Right ventricle myocardium superior (tissue), 1 donor: ENCODE measurements around the gene TTC9. TPM values are rescaled to one million over a fixed set of nuclear protein-coding genes. Genes with fewer than 3 reads are reported as not detected.

Source experiments
- ATAC-seq: fragments of 200-7000 bp; cut with Tn5 transposase; one replicate; pipeline ENCODE4 v1.9.1; 2020; ENCODE audit warnings: mild to moderate bottlenecking; ENCODE audit not compliant: poor library complexity
- DNase-seq: peaks from one replicate; pipeline ENCODE4 v3.0.0-alpha.2; 2020
- intact Hi-C: fragments of 100-400 bp; cut with DNase I; formaldehyde crosslinking; loops from one replicate; pipeline ENCODE4 v1.11.2; 2022
- total RNA-seq: library from RNA; stranded (reverse); fragmentation: NEBNext Ultra II Directional; extraction: Animal tissue kit (Norgen Biotek cat#: 25700); gene quantifications from one replicate; pipeline ENCODE4 v1.2.1, GENCODE V29; 2021
- donor health status: DM: no; HTN: yes; CAD: no; lungs with severe emphysema.

Gene TTC9
- total RNA-seq, 1 donor from 2014 or later, result 0.91 TPM

DNA sequence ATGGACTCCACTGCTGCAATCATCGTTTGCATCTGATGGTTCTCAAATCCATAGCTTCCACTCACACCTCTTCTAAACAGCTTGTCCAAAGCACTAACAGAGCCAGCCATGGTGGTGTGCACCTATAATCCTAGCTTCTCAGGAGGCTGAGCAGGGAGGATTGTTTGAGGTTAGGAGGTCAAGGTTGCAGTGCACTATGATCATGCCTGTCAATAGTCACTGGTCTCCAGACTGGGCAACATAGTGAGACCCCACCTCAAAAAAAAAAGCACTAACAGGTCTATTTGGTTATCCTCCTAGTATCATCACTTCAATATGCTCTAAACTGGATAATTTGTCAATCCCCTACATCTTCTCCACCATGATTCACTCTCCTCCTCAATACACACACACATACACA is 63.2 kb downstream of the TTC9 start:
- DNase-seq (no peak), ATAC-seq (no peak)
- intact Hi-C loops, result loop anchor here (10.0 kb wide), 1 partner anchor 60 kb away; the partner anchor contains the start of gene TTC9

GRCh38 chr14:70706177-70706576 is 64.5 kb downstream of the TTC9 start:
- ATAC-seq (no peak), DNase-seq (no peak)
- intact Hi-C loops, result loop anchor here (10.0 kb wide), 1 partner anchor 61 kb away; the partner anchor contains the start of gene TTC9

- intact Hi-C loops, result loop anchor here (10.0 kb wide), 1 partner anchor 63 kb away; the partner anchor contains the start of gene TTC9
- no peak for DNase-seq
- ATAC-seq, result no peak
Observed at GRCh38 chr14:70707138-70708038, 65.7 kb downstream of the TTC9 start.

- intact Hi-C loops, result loop anchor here (10.0 kb wide), 1 partner anchor 64 kb away; the partner anchor contains the start of gene TTC9
- ATAC-seq (no peak), DNase-seq (no peak)
Observed at GRCh38 chr14:70708717-70709570, 67.2 kb downstream of the TTC9 start.

GRCh38 chr14:70709726-70710382 is 68.1 kb downstream of the TTC9 start:
- ATAC-seq, result no peak
- intact Hi-C loops, result loop anchor here (5.0 to 10.0 kb wide), 2 partner anchors 65 to 88 kb away; partner anchors contain the start of gene TTC9

GRCh38 chr14:70711451-70711850 is 69.7 kb downstream of the TTC9 start:
- ATAC-seq, result no peak
- DNase-seq, result no peak
- intact Hi-C loops, result loop anchor here (5.0 kb wide), 1 partner anchor 89 kb away; no protein-coding TSS in a partner anchor

More at GRCh38 chr14:70709726-70710382, 68.1 kb downstream of the TTC9 start:
- no peak for DNase-seq

DNA sequence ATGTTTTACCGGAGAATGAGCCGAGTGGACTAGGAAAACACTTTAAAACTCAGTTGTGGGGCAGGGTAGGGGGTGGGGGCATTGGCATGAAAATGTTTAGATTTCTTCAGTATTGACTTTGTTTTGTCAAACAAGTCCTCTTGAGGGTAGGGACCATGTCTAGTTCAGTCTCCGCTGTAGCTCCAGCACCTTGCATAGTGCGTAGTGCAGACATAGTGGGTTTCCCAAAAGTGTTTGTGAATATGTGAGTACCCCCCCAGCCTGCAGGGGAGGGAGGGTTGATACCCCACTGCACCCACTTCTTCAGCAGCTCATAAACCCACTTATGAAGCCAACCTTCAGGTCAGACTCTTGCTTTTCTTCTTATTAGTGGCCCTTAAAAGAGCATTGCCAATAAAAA is 71.4 kb downstream of the TTC9 start:
- intact Hi-C loops, result loop anchor here (5.0 kb wide), 1 partner anchor 91 kb away; no protein-coding TSS in a partner anchor
- ATAC-seq (no peak), DNase-seq (no peak)

DNA sequence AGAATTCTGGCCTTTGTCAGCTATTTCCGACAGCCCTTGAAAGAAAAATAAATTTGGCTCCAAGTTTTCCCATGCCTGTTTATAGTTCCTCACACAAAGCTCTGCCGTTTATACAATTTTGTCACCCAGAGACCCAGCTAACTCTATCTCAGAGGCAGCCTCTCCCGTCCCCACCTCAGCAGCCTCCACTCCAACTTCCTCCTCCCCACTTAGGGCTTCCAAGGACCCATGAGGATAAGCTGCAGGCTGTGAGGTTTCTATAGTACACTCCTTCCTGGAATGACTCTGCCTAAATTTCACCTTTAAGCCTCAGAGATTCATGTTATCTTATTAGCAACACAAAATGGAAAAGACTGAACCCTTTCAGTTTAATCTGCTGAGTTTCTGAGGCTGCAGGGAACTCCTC is 71.8 kb downstream of the TTC9 start:
- intact Hi-C loops, result loop anchor here (5.0 kb wide), 1 partner anchor 91 kb away; no protein-coding TSS in a partner anchor
- DNase-seq (no peak), ATAC-seq (no peak)

- DNase-seq (no peak), ATAC-seq (no peak)
- intact Hi-C loops, result loop anchor here (5.0 kb wide), 1 partner anchor 92 kb away; no protein-coding TSS in a partner anchor
Observed at GRCh38 chr14:70714055-70714550, 72.4 kb downstream of the TTC9 start.

DNA sequence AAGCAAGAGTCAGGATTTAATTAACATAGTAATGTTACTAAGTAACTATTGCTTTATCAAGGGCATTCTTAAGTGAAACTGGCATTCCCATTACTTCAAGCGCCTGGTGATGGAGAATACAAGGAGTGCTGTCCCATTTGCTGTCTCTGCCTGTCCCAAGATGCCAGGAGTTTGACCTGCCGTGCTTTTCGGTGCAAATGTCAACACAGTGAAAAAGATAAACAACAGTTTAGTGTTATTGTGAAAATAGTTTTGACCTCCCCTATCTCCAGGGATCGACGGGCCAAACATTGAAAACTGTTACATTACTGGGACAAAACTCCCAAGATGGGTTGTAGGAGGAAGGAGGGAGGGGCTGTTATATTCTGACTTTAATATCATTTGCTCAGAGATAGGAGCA is 74.8 kb downstream of the TTC9 start:
- no peak for DNase-seq
- intact Hi-C loops, result no loop called here
- ATAC-seq, result no peak

GRCh38 chr14:70716958-70717357 is 75.2 kb downstream of the TTC9 start:
- intact Hi-C loops, result no loop called here
- DNase-seq, result no peak
- ATAC-seq, result no peak

DNA sequence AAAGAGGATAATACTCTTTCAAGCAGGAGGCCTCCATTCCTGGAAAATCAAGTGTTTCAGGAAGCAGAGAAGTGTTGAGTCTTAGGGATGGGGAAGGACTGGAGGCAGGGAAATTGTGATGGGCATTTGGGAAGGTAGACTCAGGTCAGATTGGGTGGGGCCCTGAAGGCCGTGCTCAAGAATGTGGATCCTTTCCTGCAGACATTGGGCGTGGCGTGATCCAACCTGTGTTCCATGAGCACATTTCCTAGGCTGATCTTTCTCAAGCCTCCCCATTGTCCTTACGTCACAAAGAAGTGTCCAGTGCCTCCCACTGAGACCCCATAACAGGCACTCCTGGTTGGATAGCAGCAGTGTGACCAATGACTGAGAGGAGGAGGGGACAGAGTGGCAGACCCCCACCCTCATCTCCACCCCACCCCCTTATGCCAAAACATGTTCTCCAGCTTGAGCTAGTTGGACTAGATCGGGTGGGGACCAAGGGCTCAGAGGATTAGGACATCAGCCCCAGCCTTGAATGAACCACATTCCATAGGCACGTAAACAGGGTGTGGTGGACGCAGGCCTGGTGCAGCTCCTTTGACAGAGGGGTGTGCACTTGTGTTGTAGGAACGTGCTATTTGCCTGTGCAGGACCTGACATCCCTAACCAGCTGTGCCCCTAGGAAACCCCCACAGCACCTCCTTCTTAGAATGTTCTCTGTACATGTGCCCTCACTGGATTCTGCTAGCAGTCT is 76.8 kb downstream of the TTC9 start:
- DNase-seq (no peak), ATAC-seq (no peak)
- intact Hi-C loops, result no loop called here

GRCh38 chr14:70721542-70721941 is 79.8 kb downstream of the TTC9 start:
- intact Hi-C loops, result no loop called here
- DNase-seq (no peak), ATAC-seq (no peak)

DNA sequence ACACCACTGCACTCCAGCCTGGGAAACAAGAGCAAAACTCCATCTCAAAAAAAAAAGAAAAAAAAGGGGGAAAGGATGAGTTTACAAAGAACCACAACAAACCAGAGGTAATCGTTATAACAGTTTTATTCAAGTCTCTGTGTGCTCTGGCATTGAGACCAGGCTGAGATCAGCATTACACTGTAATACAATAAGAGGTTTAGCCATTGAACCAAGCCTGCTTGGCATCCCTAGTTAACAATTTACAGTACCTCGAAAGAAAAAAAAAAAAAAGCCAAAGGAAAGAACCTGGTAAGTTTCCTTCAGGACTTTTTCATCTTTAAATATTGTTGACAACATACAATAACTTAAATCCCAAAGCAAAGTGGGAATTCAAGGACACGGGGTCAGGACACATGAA is 80.7 kb downstream of the TTC9 start:
- intact Hi-C loops, result no loop called here
- no peak for DNase-seq
- ATAC-seq, result no peak

GRCh38 chr14:70723276-70723675 is 81.6 kb downstream of the TTC9 start:
- ATAC-seq, result no peak
- no peak for DNase-seq
- intact Hi-C loops, result no loop called here

- intact Hi-C loops, result no loop called here
- ATAC-seq, result no peak
- DNase-seq, result no peak
Observed at GRCh38 chr14:70724110-70724509, 82.4 kb downstream of the TTC9 start.

- DNase-seq (no peak), ATAC-seq (no peak)
- intact Hi-C loops, result no loop called here
Observed at GRCh38 chr14:70724944-70725343, 83.2 kb downstream of the TTC9 start.
